PFSK-1 (cell line): ENCODE data around the gene GREB1.

ENCODE experiments used
- POLR2AphosphoS5 ChIP-seq: IDR thresholded peaks from 2 replicates; pipeline ENCODE4 v1.6.1; 2012; ENCODE audit warnings: low read depth, mild to moderate bottlenecking, control low read depth, low read length, moderate library complexity
- REST ChIP-seq, 2 experiments: IDR thresholded peaks; 2 replicates each; pipeline versions ENCODE4 v1.6.1 to v1.8.0; 2011 to 2012; ENCODE audit warnings: low read depth in 2 of 2, low read length in 2 of 2, control low read depth in 1 of 2, inconsistent platforms in 1 of 2, mild to moderate bottlenecking in 1 of 2, moderate library complexity in 1 of 2; ENCODE audit not compliant: insufficient read depth in 1 of 2
- SIN3A ChIP-seq: IDR thresholded peaks from 2 replicates; pipeline ENCODE4 v1.6.1; 2012; ENCODE audit warnings: mild to moderate bottlenecking, low read length, moderate library complexity, borderline replicate concordance; ENCODE audit not compliant: insufficient read depth
- TAF1 ChIP-seq: IDR thresholded peaks from 2 replicates; pipeline ENCODE4 v1.6.1; 2012; ENCODE audit warnings: low read length, control low read depth, borderline replicate concordance; ENCODE audit not compliant: insufficient read depth

- TF ChIP-seq POLR2AphosphoS5 (no peak), SIN3A (no peak), REST (IDR thresholded peaks at IDR 0.05; ENCODE audit: insufficient read depth in 1 of 2, low read depth in 2 of 2, low read length in 2 of 2) (no peak), TAF1 (no peak)
Observed at GRCh38 chr2:11558214-11558886, 24.5 kb downstream of the GREB1 start.
